GM21576 (cell line): ENCODE data around the gene NCOA4.
"Not testable (repeated sequence)": the region's sequence is repeated elsewhere in the genome, so short reads cannot be mapped to it uniquely, and the experiment has no call there.

Experiments
- ATAC-seq: cut with Tn5 transposase; IDR thresholded peaks from one replicate; pipeline ENCODE4 v1.9.1; 2021; ENCODE audit warnings: mild to moderate bottlenecking, moderate library complexity; ENCODE audit not compliant: unreplicated experiment

The NCOA4 gene

GRCh38 chr10:45985590-45985989 is 44.8 kb downstream of the NCOA4 start:
- ATAC-seq: not testable (repeated sequence)

GRCh38 chr10:45984473-45984872 is 46.0 kb downstream of the NCOA4 start:
- ATAC-seq: not testable (repeated sequence)

- peak; percentile 52 for ATAC-seq
Observed at GRCh38 chr10:45983538-45984186, 46.8 kb downstream of the NCOA4 start.

- ATAC-seq: not testable (repeated sequence)
Observed at GRCh38 chr10:45981367-45981766, 49.1 kb downstream of the NCOA4 start.

GRCh38 chr10:45978554-45978953 is 51.9 kb downstream of the NCOA4 start:
- ATAC-seq: peak; percentile 94

- ATAC-seq: not testable (repeated sequence)
Observed at GRCh38 chr10:45974041-45974440, 56.4 kb downstream of the NCOA4 start.

GRCh38 chr10:45972813-45973169 is 57.6 kb downstream of the NCOA4 start:
- ATAC-seq: peak; percentile 15

- ATAC-seq: peak; percentile 72
Observed at GRCh38 chr10:45972106-45972812, 58.2 kb downstream of the NCOA4 start, which contains the start of gene TIMM23. Gene TIMM23, plus strand, starts transcription at chr10:45972489. Its CDS starts 136 bp downstream, at chr10:45972625.

- ATAC-seq: peak; percentile 36
Observed at GRCh38 chr10:45971742-45972105, 58.7 kb downstream of the NCOA4 start.

GRCh38 chr10:45971019-45971418 is 59.4 kb downstream of the NCOA4 start:
- not testable (repeated sequence) for ATAC-seq

- ATAC-seq: not testable (repeated sequence)
Observed at GRCh38 chr10:45962686-45963452, 67.6 kb downstream of the NCOA4 start.

- not testable (repeated sequence) for ATAC-seq
Observed at GRCh38 chr10:45957928-45958327, 72.5 kb downstream of the NCOA4 start.

- not testable (repeated sequence) for ATAC-seq
Observed at GRCh38 chr10:45956634-45957033, 73.8 kb downstream of the NCOA4 start.
